ENCODE measurements around the gene FCF1. TPM values are rescaled to one million over a fixed set of nuclear protein-coding genes. Genes with fewer than 3 reads are reported as not detected.

The FCF1 gene
- total and polyA plus RNA-seq, 2 experiments from 2014 or later, result 24.3 to 39.2 TPM

GRCh38 chr14:74737753-74738325, 24.9 kb downstream of the FCF1 start:
- H3K36me3 ChIP-seq (ENCODE audit: low read depth), result peaks cover 41% of the 10 kb centered on the region; the same call in 1 of the 2 replicates
- H3K9ac ChIP-seq, result no peak overlapping the region
- H2AFZ ChIP-seq, result no peak overlapping the region
- H4K20me1 ChIP-seq (ENCODE audit: insufficient read depth), result no peaks in the 10 kb centered on the region
- in situ Hi-C loops (cut with MboI), result no loop called here
- peak overlapping the region; percentile 59 for H3K27ac ChIP-seq
- no peaks in the 10 kb centered on the region for H3K27me3 ChIP-seq (replicated peaks; ENCODE audit: insufficient read depth)
- 75 to 85% methylated on average over 4 of the region's 4 CpGs for WGBS, 2 experiments (ENCODE audit: low coverage in 1 of 2, low lambda C conversion rate in 2 of 2, missing lambda C conversion rate in 2 of 2)
- H3F3A ChIP-seq (ENCODE audit: insufficient read depth), result peaks cover 5% of the 10 kb centered on the region; the same call in 1 of the 2 replicates
- peak; percentile 76 for DNase-seq
- no peaks in the 10 kb centered on the region for H3K79me2 ChIP-seq (ENCODE audit: insufficient read depth)
- H3K9me3 ChIP-seq (ENCODE audit: low read depth), result no peaks in the 10 kb centered on the region
- no peaks in the 10 kb centered on the region for H3K9me2 ChIP-seq (ENCODE audit: insufficient read depth)
- no peak for TF ChIP-seq EZH2phosphoT487 (IDR thresholded peaks at IDR 0.05; ENCODE audit: insufficient read depth, low read depth)
- TF ChIP-seq EZH2 (IDR thresholded peaks at IDR 0.05; ENCODE audit: insufficient read depth, poor library complexity, severe bottlenecking), result no peak
- H3K4me1 ChIP-seq (ENCODE audit: insufficient read depth), result no peaks in the 10 kb centered on the region
- H3K4me3 ChIP-seq, result no peak overlapping the region
- no peak overlapping the region for H3K4me2 ChIP-seq (ENCODE audit: unreplicated experiment)

- H3K27ac ChIP-seq, result no peak overlapping the region
- WGBS, 2 experiments (ENCODE audit: low coverage in 1 of 2, low lambda C conversion rate in 2 of 2, missing lambda C conversion rate in 2 of 2), result 96 to 97% methylated on average over 8 of the region's 8 CpGs
- H3K4me3 ChIP-seq, result no peak overlapping the region
- no peak overlapping the region for H3K9ac ChIP-seq
- no peak for TF ChIP-seq EZH2 (IDR thresholded peaks at IDR 0.05; ENCODE audit: insufficient read depth, poor library complexity, severe bottlenecking)
- no peak for TF ChIP-seq EZH2phosphoT487 (IDR thresholded peaks at IDR 0.05; ENCODE audit: insufficient read depth, low read depth)
- H2AFZ ChIP-seq, result no peak overlapping the region
- peaks cover 5% of the 10 kb centered on the region; the same call in 1 of the 2 replicates for H3F3A ChIP-seq (ENCODE audit: insufficient read depth)
- in situ Hi-C loops (cut with MboI), result no loop called here
- H3K36me3 ChIP-seq (ENCODE audit: low read depth), result peaks cover 31% of the 10 kb centered on the region; the same call in 1 of the 2 replicates
- no peaks in the 10 kb centered on the region for H3K9me2 ChIP-seq (ENCODE audit: insufficient read depth)
- no peaks in the 10 kb centered on the region for H4K20me1 ChIP-seq (ENCODE audit: insufficient read depth)
- H3K27me3 ChIP-seq (replicated peaks; ENCODE audit: insufficient read depth), result no peaks in the 10 kb centered on the region
- peak; percentile 18 for DNase-seq
- H3K4me1 ChIP-seq (ENCODE audit: insufficient read depth), result no peaks in the 10 kb centered on the region
- H3K79me2 ChIP-seq (ENCODE audit: insufficient read depth), result no peaks in the 10 kb centered on the region
- no peaks in the 10 kb centered on the region for H3K9me3 ChIP-seq (ENCODE audit: low read depth)
- no peak overlapping the region for H3K4me2 ChIP-seq (ENCODE audit: unreplicated experiment)
These were observed 26.5 kb downstream of the FCF1 start for GRCh38 chr14:74739293-74740030.

- TF ChIP-seq EZH2phosphoT487 (IDR thresholded peaks at IDR 0.05; ENCODE audit: insufficient read depth, low read depth), result no peak
- TF ChIP-seq EZH2 (IDR thresholded peaks at IDR 0.05; ENCODE audit: insufficient read depth, poor library complexity, severe bottlenecking), result no peak
- 89 to 93% methylated on average over 2 of the region's 2 CpGs for WGBS, 2 experiments (ENCODE audit: low coverage in 1 of 2, low lambda C conversion rate in 2 of 2, missing lambda C conversion rate in 2 of 2)
- Histone ChIP-seq H3K9me3 (ENCODE audit: low read depth) (no peaks in the 10 kb centered on the region), H4K20me1 (ENCODE audit: insufficient read depth) (no peaks in the 10 kb centered on the region), H3K27me3 (replicated peaks; ENCODE audit: insufficient read depth) (no peaks in the 10 kb centered on the region), H3F3A (ENCODE audit: insufficient read depth) (no peaks in the 10 kb centered on the region), H3K36me3 (ENCODE audit: low read depth) (no peaks in the 10 kb centered on the region), H3K9ac (no peak overlapping the region), H3K27ac (no peak overlapping the region), H3K9me2 (ENCODE audit: insufficient read depth) (no peaks in the 10 kb centered on the region), H2AFZ (no peak overlapping the region), H3K79me2 (ENCODE audit: insufficient read depth) (no peaks in the 10 kb centered on the region), H3K4me2 (ENCODE audit: unreplicated experiment) (no peak overlapping the region), H3K4me1 (ENCODE audit: insufficient read depth) (no peaks in the 10 kb centered on the region), H3K4me3 (no peak overlapping the region)
- DNase-seq, result no peak
- in situ Hi-C loops (cut with MboI), result no loop called here
These were observed 34.3 kb downstream of the FCF1 start for GRCh38 chr14:74747237-74747636.

GRCh38 chr14:74754157-74754556, 41.2 kb downstream of the FCF1 start:
- DNase-seq, result no peak
- 39 to 46% methylated on average over 2 of the region's 2 CpGs for WGBS, 2 experiments (ENCODE audit: low coverage in 1 of 2, low lambda C conversion rate in 2 of 2, missing lambda C conversion rate in 2 of 2)
- Histone ChIP-seq H3K4me2 (ENCODE audit: unreplicated experiment) (no peak overlapping the region), H3K4me3 (no peak overlapping the region), H3K9me3 (ENCODE audit: low read depth) (no peaks in the 10 kb centered on the region), H3K79me2 (ENCODE audit: insufficient read depth) (no peaks in the 10 kb centered on the region), H3K9me2 (ENCODE audit: insufficient read depth) (no peaks in the 10 kb centered on the region), H4K20me1 (ENCODE audit: insufficient read depth) (no peaks in the 10 kb centered on the region), H3K9ac (no peak overlapping the region), H3K27ac (no peak overlapping the region), H3F3A (ENCODE audit: insufficient read depth) (no peaks in the 10 kb centered on the region), H3K36me3 (ENCODE audit: low read depth) (no peaks in the 10 kb centered on the region), H3K4me1 (ENCODE audit: insufficient read depth) (no peaks in the 10 kb centered on the region), H2AFZ (no peak overlapping the region), H3K27me3 (replicated peaks; ENCODE audit: insufficient read depth) (no peaks in the 10 kb centered on the region)
- no peak for TF ChIP-seq EZH2 (IDR thresholded peaks at IDR 0.05; ENCODE audit: insufficient read depth, poor library complexity, severe bottlenecking)
- no peak for TF ChIP-seq EZH2phosphoT487 (IDR thresholded peaks at IDR 0.05; ENCODE audit: insufficient read depth, low read depth)
- in situ Hi-C loops (cut with MboI), result no loop called here
